ENCODE measurements around the gene FBXO24.

The FBXO24 gene

GRCh38 chr7:100614308-100614861 is 28.3 kb downstream of the FBXO24 start:
- no peak for DNase-seq

- DNase-seq = no peak
Measured at GRCh38 chr7:100620239-100620638, 34.1 kb downstream of the FBXO24 start.

- DNase-seq = no peak
Measured at GRCh38 chr7:100620804-100621203, 34.7 kb downstream of the FBXO24 start.

GRCh38 chr7:100621554-100621953 is 35.4 kb downstream of the FBXO24 start:
- no peak for DNase-seq

GRCh38 chr7:100623951-100624824 is 38.1 kb downstream of the FBXO24 start:
- no peak for DNase-seq

- no peak for DNase-seq
Measured at GRCh38 chr7:100626055-100626454, 39.9 kb downstream of the FBXO24 start.

- peak in 44 of 56 donors; percentile 5 to 72 (median 45) for DNase-seq
Measured at GRCh38 chr7:100626530-100627237, 40.6 kb downstream of the FBXO24 start.

- DNase-seq = no peak
Measured at GRCh38 chr7:100627238-100627549, 41.1 kb downstream of the FBXO24 start.

GRCh38 chr7:100629117-100629716 is 43.1 kb downstream of the FBXO24 start:
- no peak for DNase-seq

- no peak for DNase-seq
Measured at GRCh38 chr7:100630066-100630465, 43.9 kb downstream of the FBXO24 start.

GRCh38 chr7:100632951-100633717 is 47.0 kb downstream of the FBXO24 start:
- peak in 19 of 56 donors; percentile 3 to 46 (median 13) for DNase-seq

GRCh38 chr7:100639995-100640516 is 53.9 kb downstream of the FBXO24 start:
- no peak for DNase-seq

GRCh38 chr7:100640517-100641440 is 54.7 kb downstream of the FBXO24 start:
- DNase-seq = no peak

- no peak for DNase-seq
Measured at GRCh38 chr7:100641463-100641859, 55.3 kb downstream of the FBXO24 start, which contains the start of gene TFR2. TSS of gene TFR2 (minus strand) at chr7:100641552. CDS start at chr7:100641509, 43 bp downstream.

GRCh38 chr7:100641860-100642533 is 55.9 kb downstream of the FBXO24 start:
- DNase-seq = peak in 1 of 56 donors; percentile 10

GRCh38 chr7:100642534-100642907 is 56.4 kb downstream of the FBXO24 start:
- DNase-seq = no peak

GRCh38 chr7:100649826-100650565 is 63.9 kb downstream of the FBXO24 start:
- DNase-seq = no peak

Data from amygdala (tissue), 56 donors.